ENCODE measurements around the gene SOX8. TPM values are rescaled to one million over a fixed set of nuclear protein-coding genes. Genes with fewer than 3 reads are reported as not detected.

The SOX8 gene
- polyA plus RNA-seq, 3 donors, result not detected

DNA sequence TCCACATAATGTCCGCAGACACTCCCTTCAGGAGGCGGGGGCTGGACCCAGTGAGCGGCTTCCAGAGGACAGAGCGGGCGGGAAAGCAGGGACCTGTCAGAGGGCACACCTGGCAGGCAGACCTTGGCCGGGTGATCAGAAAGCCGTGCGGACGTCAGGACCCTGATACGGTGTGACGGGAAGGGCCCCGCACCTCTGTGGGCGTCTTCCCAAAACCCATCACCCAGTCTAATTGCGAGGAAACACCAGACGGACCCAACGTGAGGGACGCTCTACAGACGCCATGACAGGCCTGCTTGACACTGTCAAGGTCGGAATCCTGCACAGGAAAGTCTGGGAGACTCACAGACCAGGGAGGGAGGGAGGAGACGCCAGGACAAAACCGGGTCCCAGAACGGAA, 19.2 kb upstream of the SOX8 start:
- WGBS (ENCODE audit: insufficient coverage), result 98% methylated on average over 6 of the region's 22 CpGs
- no peak overlapping the region for H3K4me3 ChIP-seq (replicated peaks in 1 of 3; ENCODE audit: low read depth in 2 of 3, low read length in 3 of 3)
- peaks cover 22 to 61% of the 10 kb centered on the region in 2 donors for H3K9me3 ChIP-seq (replicated peaks in 1 of 2; ENCODE audit: control insufficient read depth in 1 of 2, insufficient read depth in 1 of 2, low read length in 2 of 2)
- no peak overlapping the region for H3K27ac Mint-ChIP-seq
- H3K9me3 Mint-ChIP-seq, result peaks cover 18 to 53% (median 22%) of the 10 kb centered on the region in 7 donors
- H3K27me3 Mint-ChIP-seq (ENCODE audit: low read depth in 3 of 3), result peaks cover 0 to 3% (median 3%) of the 10 kb centered on the region in 3 donors
- no peaks in the 10 kb centered on the region for H3K4me1 Mint-ChIP-seq
- no peak overlapping the region for H3K9ac ChIP-seq (ENCODE audit: insufficient read depth, low read length, poor library complexity, severe bottlenecking)
- H3K79me2 ChIP-seq (ENCODE audit: insufficient read depth, low read length), result no peaks in the 10 kb centered on the region
- H4K20me1 ChIP-seq (ENCODE audit: insufficient read depth, low read length), result no peaks in the 10 kb centered on the region
- no peak overlapping the region for H3K27ac ChIP-seq (ENCODE audit: low read depth in 1 of 2, low read length in 2 of 2)
- DNase-seq, result no peak
- no peaks in the 10 kb centered on the region for H3K27me3 ChIP-seq (ENCODE audit: control insufficient read depth in 2 of 2, insufficient read depth in 2 of 2, low read length in 2 of 2)
- no peak overlapping the region for H3K4me2 ChIP-seq (replicated peaks; ENCODE audit: extremely low read depth, low read length, poor library complexity, severe bottlenecking)
- H3K4me1 ChIP-seq (ENCODE audit: control insufficient read depth in 1 of 2, insufficient read depth in 2 of 2, low read length in 2 of 2), result no peaks in the 10 kb centered on the region
- TF ChIP-seq, protein P1, sequence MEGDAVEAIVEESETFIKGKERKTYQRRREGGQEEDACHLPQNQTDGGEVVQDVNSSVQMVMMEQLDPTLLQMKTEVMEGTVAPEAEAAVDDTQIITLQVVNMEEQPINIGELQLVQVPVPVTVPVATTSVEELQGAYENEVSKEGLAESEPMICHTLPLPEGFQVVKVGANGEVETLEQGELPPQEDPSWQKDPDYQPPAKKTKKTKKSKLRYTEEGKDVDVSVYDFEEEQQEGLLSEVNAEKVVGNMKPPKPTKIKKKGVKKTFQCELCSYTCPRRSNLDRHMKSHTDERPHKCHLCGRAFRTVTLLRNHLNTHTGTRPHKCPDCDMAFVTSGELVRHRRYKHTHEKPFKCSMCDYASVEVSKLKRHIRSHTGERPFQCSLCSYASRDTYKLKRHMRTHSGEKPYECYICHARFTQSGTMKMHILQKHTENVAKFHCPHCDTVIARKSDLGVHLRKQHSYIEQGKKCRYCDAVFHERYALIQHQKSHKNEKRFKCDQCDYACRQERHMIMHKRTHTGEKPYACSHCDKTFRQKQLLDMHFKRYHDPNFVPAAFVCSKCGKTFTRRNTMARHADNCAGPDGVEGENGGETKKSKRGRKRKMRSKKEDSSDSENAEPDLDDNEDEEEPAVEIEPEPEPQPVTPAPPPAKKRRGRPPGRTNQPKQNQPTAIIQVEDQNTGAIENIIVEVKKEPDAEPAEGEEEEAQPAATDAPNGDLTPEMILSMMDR (IDR thresholded peaks at IDR 0.05), result no peak
- no peak overlapping the region for H2AFZ ChIP-seq (ENCODE audit: insufficient read depth, low read depth, low read length, poor library complexity, severe bottlenecking)
- intact Hi-C loops (cut with micrococcal nuclease), result no loop called here
- H3K36me3 ChIP-seq (replicated peaks in 1 of 2; ENCODE audit: control insufficient read depth in 1 of 2, insufficient read depth in 2 of 2, low read length in 2 of 2), result peaks cover 0 to 12% of the 10 kb centered on the region in 2 donors
- H3K36me3 Mint-ChIP-seq, result peaks cover 9 to 22% of the 10 kb centered on the region in 2 donors
- H3K4me3 Mint-ChIP-seq, result no peak overlapping the region

DNA sequence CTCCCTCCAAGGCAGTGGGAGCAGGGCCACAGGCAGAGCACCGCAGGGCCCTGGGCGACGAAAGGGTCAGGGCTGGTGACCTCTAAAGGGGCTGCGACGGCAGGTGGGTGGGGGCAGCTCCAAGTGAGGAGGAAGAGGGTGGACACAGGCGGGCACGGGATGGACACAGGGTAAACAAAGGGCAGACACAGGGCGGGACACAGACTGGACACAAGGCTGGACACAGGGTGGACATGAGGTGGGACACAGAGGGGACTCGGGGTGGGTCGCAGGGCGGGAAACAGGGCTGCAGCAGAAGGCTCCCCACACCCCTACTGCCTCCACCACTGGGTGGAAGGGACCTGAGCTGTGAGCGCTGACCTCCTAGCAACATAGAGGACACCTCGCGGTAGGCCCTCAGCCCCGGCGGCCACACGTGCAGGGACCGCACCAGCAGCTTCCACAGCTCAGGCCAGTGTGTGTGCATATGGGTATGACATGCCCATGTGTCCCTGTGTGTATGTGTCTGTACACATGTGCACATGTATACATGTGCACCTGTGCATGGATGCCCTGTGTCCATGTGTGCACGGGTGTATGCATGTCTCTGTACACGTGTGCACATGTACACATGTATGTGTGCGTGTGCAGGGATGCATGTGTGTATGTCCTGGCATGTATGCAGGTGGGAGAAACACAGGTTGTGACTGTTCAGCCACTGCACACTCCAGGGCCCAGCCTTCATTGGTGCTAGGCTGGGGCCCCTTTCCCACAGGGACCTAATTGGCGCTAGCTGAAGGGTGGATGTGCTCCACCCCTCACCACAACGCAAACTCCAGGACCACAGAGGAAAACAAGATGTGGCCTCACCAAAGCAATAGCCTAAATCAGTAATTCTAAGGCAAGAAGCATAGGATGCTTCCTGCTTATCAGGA, 18.4 kb upstream of the SOX8 start:
- Histone ChIP-seq H3K27ac (ENCODE audit: low read depth in 1 of 2, low read length in 2 of 2) (no peak overlapping the region), H4K20me1 (ENCODE audit: insufficient read depth, low read length) (no peaks in the 10 kb centered on the region), H3K4me3 (replicated peaks in 1 of 3; ENCODE audit: low read depth in 2 of 3, low read length in 3 of 3) (no peak overlapping the region), H3K9me3 (replicated peaks in 1 of 2; ENCODE audit: control insufficient read depth in 1 of 2, insufficient read depth in 1 of 2, low read length in 2 of 2) (peaks cover 22 to 69% of the 10 kb centered on the region in 2 donors), H3K27me3 (ENCODE audit: control insufficient read depth in 2 of 2, insufficient read depth in 2 of 2, low read length in 2 of 2) (no peaks in the 10 kb centered on the region), H3K4me1 (ENCODE audit: control insufficient read depth in 1 of 2, insufficient read depth in 2 of 2, low read length in 2 of 2) (no peaks in the 10 kb centered on the region), H3K36me3 (replicated peaks in 1 of 2; ENCODE audit: control insufficient read depth in 1 of 2, insufficient read depth in 2 of 2, low read length in 2 of 2) (peaks cover 2 to 20% of the 10 kb centered on the region in 2 donors), H3K9ac (ENCODE audit: insufficient read depth, low read length, poor library complexity, severe bottlenecking) (no peak overlapping the region), H3K4me2 (replicated peaks; ENCODE audit: extremely low read depth, low read length, poor library complexity, severe bottlenecking) (no peak overlapping the region), H2AFZ (ENCODE audit: insufficient read depth, low read depth, low read length, poor library complexity, severe bottlenecking) (no peak overlapping the region), H3K79me2 (ENCODE audit: insufficient read depth, low read length) (no peaks in the 10 kb centered on the region)
- H3K4me3 Mint-ChIP-seq, result no peak overlapping the region
- intact Hi-C loops (cut with micrococcal nuclease), result no loop called here
- peaks cover 18 to 57% (median 27%) of the 10 kb centered on the region in 7 donors for H3K9me3 Mint-ChIP-seq
- DNase-seq, result no peak
- TF ChIP-seq, protein P1 (IDR thresholded peaks at IDR 0.05), result no peak
- peaks cover 0 to 3% (median 3%) of the 10 kb centered on the region in 3 donors for H3K27me3 Mint-ChIP-seq (ENCODE audit: low read depth in 3 of 3)
- H3K27ac Mint-ChIP-seq, result peak overlapping the region in 2 of 7 donors; percentile 11 to 40
- peaks cover 13 to 29% of the 10 kb centered on the region in 2 donors for H3K36me3 Mint-ChIP-seq
- WGBS (ENCODE audit: insufficient coverage), result 92% methylated on average over 13 of the region's 23 CpGs
- H3K4me1 Mint-ChIP-seq, result no peaks in the 10 kb centered on the region
